HCEC 1CT (cell line): Measurements from ENCODE around the gene ATP1B2.
"Not testable (repeated sequence)": the region's sequence is repeated elsewhere in the genome, so short reads cannot be mapped to it uniquely, and the experiment has no call there.

Experiments used
- DNase-seq: peaks from one replicate; pipeline ENCODE4 v3.0.0-alpha.2; 2017

Gene ATP1B2, protein sequence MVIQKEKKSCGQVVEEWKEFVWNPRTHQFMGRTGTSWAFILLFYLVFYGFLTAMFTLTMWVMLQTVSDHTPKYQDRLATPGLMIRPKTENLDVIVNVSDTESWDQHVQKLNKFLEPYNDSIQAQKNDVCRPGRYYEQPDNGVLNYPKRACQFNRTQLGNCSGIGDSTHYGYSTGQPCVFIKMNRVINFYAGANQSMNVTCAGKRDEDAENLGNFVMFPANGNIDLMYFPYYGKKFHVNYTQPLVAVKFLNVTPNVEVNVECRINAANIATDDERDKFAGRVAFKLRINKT

DNA sequence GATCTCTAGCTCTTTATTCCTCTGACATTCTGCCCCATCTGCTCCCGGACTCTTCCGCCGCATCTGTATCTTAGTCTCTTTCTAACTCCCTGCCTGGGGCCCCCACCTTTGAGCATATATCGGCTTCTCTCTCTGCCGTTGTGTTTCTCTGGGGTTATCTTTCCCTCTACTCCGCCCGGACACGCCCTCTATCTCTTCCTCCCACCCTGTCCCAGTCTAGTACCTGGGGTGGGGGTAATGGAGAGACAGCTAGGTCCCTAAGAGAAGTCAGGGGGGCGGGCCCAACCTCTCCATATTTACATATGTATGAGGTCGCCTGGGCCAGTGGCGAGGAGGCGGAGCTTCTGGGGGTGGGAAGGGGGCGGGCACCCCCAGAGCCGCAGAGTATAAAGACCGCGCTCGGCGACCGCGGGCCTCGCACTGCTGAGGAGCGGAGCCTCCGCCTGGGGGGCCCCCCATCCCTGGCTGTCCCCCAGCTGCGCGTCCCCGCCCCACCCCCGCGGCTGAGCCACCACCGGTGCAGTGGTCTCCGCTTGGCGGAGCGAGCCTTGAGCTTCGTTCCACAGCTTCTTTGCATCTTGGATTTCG lies at the start of gene ATP1B2:
ATP1B2 (plus strand) TSS at position 418 of the 588 bp plus-strand sequence. CDS start 593 bp downstream, outside the sequence.
- no peak for DNase-seq

DNA sequence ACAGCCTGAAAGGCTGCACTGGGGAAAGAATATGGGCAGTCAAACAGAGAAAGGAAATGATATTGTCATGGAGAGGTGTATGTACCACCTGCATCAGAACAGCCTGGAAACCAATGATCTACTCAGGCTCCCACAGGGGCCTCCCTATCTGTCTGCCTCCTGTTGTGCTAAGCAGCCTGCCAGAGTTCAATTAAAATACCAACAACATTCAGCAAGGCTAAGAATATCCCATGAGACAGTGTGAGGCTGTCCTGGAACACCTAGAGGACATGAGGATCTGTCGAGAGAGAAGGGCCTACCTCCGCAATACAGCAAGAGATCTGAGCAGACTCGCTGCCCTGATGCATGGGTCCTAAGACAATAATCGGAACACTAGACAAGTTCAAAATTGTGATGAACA lies 44.4 kb upstream of the ATP1B2 start:
- DNase-seq = no peak

DNA sequence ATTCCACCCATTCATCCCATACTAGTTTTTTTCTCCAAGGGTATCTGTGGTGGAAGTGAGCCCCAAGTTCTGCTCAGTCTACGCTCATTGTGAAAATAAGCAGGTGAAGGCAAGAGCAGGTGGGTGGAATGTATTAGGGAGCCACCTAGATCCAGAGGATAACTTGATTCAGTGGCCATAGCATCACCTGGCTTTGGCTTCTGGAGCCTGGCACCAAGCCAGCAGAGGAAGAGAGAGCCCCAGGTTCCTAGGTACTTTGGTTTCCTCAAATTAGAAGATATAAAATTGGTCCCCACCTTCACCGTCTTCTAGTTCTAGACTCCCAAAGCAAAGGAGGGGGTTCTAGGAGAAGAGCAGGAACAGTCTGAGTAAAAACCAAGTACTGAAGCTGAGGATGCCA lies 40.1 kb upstream of the ATP1B2 start:
- DNase-seq = no peak

DNA sequence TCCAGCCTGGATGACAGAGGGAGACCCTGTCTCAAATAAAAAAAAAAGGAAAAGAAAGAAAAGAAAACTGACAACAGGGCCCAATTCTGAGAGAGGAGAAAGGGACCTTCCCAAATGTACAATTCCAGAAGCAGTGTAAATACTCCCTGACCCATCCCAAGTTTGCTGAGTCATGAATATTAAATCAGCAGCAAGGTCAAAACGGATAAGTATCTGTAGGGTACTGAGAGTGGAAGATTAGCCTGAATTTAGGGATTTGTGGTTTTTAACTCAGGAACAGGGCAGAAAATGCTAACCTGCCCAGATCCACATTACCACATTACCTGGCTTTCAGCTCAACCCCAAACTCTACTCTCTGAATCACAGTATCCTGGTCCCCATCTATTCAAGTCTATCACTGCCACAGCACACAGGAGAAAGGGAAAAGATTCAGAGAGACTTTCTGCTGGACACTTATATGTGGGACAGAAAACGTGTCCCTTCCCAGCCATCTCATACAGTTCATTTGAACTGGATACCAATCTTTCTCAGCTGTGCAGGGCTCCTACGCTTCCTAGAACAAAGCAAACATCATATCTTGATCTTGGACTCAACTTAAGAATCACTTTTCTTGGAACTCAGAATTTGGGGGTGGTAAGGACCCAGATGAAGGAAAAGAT lies 39.0 kb upstream of the ATP1B2 start:
- no peak for DNase-seq

DNA sequence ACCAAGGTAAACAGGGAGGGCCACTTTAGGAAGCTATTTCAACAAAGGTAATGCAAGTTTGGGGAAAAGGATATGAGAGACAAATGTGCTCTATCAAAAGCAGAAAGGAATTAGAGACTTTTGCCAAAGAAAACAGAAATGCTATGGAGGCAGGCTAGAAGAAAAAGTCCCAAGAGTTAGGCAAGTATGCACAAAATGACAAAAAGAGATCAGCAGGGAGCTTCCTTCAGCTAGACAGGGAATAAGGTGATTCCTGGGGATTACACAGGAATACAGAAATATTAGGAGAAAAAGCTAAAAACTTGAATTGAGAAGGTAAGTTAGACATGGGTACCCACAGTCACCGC lies 38.5 kb upstream of the ATP1B2 start:
- DNase-seq = no peak

DNA sequence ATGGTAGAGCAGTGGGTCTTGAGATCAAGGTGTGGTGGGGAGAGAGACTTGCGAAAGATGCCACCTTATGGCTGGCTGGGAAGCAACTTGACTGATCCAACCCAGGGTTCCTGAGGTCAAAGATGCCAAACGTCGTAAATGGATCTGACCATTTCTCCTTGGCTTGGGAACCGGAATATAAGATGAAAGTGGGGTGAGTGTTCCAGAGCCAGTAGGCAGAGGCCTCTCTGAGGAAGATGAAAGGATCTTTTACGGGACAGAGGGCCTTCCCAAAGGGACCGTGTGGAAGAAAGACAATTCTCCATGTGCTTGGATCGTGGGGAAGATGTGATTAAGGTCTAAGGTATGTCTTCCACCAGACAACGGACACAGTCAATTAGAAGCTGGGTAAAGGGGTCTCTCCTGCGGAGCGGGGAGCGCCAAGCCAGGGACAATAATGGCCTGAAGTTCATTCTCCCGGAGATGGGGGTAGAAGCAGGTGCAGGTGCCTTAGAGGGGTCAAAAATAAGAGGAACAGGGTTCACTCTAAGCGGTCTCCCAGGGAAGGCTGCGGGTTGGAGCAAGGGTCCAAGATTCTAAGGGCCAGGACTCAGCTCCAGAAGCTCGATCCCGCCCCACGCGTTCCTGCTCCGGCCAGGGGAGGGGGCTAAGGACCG lies 36.8 kb upstream of the ATP1B2 start:
- DNase-seq = peak; percentile 37

DNA sequence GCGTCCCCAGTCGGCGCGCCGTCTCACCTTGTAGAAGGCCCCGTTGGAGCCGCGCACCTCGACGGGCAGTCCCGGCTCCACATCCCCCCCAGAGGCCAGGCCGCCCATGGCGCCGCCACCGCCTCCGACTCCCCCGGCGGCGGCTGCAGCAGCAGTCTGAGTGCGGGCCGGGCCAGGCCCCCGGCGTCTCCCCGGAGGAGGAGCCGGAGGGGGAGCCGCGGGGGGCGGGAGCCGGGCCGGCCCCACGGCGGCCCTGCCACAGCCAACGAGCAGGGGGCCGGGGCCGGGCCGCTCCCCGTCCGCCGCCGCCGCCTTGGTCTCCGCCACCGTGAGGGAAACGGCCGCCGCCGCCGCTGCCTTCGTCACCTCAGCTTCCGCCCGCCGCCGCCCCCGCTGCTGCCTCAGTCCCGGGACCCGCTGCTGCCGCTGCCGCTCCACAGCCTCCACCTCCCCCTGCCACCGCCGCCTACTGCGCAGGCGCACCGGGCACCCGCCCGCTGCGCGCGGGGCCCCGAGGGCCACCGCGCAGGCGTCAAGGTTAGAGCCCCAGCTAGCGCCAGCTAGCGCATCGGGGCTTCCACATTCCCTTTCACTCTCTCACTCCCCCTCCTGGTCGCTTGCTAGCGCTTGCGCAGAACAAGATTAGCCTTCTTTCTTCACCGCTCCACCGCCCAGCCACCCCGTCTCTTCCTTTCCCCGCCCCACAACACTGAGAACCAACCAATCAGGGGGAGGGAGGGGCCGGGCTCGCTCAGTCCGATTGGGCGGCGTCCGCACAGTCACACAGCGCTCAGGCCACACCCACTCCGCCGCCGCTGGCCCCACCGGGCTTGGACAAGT lies 36.1 kb upstream of the ATP1B2 start, which contains the start of gene FXR2:
FXR2 (minus strand) TSS at position 473 of the 840 bp plus-strand sequence; CDS start at position 108, 365 bp downstream.
- peak; percentile 98 for DNase-seq

DNA sequence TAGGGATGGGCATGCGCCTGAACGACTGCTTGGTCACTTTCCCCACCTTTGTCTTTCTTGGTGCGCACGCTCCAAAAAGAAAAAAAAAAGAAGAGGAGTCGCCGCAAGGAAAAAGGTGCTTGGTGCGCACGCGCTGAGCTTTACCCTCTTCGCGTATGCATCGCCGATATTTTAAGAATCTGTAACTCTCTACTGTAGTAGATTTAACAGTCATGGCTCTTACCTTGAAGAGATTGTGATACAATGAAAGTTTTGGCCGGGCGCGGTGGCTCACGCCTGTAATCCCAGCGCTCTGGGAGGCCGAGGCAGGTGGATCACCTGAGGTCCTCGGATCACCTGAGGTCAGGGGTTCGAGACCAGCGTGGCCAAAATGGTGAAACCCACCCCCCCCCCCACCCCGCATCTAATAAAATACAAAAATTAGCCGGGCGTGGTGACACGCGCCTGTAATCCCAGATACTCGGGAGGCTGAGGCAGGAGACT lies 35.4 kb upstream of the ATP1B2 start:
- no peak for DNase-seq

DNA sequence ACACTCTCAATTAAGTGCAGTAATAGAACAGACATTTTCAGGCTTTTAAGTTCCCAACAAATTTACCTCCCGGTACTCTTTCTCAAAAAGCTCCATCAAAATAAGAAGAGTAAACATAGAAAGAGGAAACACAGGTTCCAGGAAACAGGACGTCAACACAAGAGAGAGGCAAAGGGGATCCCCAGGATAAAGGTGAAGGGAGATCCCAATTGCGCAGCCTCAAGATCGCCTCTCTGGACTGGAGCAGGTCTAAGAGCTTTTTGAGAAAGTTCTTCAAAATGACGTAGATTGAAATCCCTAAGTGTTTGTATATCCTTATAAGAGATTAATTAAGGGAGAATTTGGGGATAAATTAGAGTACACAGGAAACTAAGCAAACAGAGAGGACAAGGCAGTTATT lies 32.1 kb upstream of the ATP1B2 start:
- no peak for DNase-seq

DNA sequence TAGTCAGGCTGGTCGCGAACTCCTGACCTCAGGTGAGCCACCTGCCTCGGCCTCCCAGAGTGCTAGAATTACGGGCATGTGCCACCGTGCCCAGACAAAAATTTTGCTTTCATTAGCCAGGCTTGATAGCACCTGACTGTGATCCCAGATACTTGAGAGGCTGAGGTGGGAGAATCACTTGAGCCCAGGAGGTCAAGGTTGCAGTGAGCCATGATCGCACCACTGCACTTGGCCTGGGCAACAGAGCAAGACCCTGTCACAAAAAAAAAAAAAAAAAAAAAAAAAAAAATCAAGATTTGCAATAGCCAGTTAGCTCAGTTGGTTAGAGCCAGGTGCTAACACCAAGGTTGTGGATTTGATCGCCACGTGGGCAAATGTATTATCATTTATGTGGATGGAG lies 29.9 kb upstream of the ATP1B2 start:
- no peak for DNase-seq

DNA sequence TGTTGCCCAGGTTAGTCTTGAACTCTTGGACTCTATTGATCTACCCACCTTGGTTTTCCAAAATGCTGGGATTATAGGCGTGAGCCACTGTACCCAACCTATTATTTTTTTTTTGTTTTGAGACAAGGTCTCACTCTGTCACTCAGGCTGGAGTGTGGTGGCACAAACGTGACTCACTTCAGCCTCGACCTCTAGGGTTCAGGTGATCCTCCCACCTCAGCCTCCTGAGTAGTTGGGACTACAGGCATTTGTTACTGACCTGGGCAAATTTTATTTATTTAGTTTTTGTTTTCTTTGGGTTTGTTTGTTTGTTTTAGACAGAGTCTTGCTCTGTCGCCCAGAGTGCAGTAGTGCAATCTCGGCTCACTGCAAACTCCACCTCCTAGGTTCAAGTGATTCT lies 27.1 kb upstream of the ATP1B2 start:
- DNase-seq = no peak

DNA sequence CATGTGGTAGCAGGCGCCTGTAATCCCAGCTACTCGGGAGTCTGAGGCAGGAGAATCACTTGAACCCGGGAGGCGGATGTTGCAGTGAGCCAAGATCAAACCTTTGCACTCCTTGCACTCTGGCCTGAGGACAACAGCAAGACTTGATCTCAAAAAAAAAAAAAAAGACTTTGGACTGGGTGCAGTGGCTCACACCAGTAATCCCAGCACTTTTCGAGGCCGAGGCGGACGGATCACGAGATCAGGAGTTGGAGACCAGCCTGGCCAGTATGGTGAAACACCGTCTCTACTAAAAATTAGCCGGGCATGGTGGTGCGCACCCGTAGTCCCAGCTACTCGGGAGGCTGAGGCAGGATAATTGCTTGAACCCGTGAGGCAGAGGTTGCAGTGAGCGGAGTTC lies 25.0 kb upstream of the ATP1B2 start:
- not testable (repeated sequence) for DNase-seq

DNA sequence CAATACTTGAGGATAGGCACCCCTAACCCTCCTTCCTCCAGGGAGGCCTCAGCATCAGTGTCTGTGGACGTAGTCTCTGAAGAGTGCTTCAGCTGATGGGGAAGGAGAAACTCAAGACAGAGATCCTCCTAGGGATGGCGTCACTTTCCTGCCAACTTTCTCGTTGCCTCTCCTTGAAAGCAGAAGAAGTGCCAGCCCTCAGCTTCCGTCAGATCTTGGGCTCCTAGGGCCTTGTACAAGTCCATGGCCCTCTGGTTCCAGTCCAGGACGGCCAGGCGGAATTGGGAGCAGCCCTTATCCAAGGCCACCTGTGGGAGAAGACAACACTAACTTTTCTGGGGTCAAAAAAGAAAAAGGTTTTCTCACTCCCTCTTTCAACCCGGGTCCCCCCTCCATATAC lies 24.4 kb upstream of the ATP1B2 start:
- no peak for DNase-seq

DNA sequence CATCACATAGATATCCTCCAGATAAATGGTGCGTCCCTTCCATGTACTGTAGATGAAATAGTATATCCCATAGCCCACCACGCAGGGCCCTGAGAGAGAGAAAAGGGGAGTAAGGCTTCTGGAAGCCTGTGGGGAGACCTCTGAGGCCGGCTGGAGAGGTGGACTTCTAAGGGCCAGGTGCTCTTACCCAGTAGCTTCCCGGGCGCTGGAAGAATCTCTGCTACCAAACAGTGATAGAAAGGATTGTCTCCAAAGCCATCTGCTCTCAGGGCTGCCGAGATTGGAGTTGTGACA lies 23.8 kb upstream of the ATP1B2 start:
- DNase-seq = no peak

DNA sequence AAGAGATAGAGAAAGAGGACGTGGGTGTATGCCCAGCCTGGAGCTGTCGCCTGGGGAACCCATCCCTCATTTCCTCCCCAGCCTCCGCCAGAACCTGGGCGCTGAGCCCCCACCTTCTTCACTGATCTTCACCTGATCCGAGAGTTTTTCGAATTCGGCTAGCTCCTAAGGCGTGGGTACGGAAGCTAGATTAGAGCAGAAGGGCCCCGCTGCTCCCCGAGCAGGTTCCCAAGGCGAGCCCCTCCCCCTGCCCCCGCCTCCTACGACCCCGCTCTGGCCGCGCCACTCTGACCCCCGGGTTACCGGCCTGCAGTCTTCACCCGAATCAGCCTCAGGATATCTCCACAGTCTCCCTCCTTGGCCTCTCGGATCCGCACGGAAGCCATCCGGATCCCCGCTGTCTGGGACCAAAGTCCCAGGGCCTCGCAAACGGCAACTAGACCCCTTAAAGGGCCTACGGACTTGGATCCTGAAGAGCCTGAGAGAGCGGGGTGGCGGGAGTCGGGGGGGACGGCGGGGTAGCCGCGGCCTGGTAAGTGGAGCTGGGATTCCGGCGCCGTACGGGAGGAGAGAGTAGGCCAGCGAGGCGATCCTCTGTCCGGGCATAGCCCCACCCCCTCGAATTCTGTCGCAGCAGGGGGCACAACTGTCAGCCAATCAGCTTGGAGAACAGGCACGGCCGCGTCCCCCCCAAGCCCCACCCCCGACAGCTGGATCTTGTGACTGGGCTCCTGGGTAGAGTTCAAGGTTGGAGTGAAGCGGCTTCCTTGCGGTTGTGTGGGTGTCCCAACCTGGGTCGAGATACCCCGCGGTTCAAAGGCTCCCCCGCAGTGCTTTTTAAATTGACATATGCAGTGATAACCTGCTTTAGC lies 23.2 kb upstream of the ATP1B2 start, which contains the start of gene SAT2:
SAT2 (minus strand) TSS at position 572 of the 872 bp plus-strand sequence; CDS start at position 386, 186 bp downstream.
- peak; percentile 88 for DNase-seq

DNA sequence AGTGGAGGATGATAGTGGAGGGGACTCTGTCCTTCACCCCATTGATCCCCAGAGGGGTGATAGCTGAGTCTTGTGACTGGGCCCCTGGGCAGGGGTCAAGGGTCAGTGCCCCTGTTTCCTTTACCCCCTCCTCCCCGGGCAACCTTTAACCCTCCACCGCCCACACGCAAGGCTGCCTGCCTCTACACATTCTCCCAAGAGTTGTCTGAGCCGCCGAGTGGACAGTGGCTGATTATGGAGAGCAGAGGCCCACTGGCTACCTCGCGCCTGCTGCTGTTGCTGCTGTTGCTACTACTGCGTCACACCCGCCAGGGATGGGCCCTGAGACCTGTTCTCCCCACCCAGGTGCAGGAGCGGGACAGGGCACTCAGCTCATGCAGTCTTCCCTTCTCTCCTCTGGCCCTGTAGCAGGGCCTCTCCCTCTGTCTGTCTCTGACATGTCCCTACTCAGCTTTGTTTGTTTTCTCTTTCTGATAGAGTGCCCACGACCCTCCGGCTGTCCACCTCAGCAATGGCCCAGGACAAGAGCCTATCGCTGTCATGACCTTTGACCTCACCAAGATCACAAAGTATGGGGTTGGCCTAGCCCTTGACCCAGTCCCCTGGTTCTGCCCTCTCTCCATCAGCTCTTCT lies 20.7 kb upstream of the ATP1B2 start, which contains the start of gene SHBG:
SHBG (plus strand) TSS at position 197 of the 633 bp plus-strand sequence; CDS start at position 235, 38 bp downstream.
- DNase-seq = no peak

DNA sequence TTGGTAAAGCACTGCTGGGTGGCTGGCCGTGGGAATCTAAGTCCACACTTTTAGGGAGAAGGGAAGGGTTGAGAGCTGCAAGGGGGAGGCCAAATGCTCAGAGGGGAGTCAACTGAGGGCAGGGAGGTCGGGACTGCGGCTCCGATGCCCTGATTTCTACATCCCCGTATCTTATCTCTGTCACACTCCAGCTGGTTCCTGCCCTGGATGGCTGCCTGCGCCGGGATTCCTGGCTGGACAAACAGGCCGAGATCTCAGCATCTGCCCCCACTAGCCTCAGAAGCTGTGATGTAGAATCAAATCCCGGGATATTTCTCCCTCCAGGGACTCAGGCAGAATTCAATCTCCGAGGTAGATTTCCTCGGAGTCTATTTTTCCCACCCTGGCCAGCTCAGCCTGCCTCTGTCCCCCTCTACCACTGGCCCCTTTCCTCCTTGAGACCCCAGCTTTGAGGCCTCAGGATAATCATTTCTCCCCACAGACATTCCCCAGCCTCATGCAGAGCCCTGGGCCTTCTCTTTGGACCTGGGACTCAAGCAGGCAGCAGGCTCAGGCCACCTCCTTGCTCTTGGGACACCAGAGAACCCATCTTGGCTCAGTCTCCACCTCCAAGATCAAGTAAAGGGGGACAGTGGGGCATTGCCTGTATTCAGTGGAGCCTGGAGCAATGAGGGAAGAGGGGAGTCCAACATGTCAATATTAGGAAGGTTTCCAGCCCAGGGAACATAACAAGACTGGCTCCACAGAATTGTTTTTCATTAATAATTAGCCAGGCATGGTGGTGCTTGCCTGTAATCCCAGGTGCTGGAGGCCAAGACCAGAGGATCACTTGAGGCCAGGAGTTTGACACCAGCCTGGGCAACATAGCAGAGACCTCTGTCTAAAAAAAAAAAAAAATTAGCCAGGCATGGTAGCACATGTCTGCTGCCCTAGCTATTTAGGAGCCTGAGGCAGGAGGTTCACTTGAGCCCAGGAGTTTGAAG lies 19.0 kb upstream of the ATP1B2 start:
- no peak for DNase-seq

DNA sequence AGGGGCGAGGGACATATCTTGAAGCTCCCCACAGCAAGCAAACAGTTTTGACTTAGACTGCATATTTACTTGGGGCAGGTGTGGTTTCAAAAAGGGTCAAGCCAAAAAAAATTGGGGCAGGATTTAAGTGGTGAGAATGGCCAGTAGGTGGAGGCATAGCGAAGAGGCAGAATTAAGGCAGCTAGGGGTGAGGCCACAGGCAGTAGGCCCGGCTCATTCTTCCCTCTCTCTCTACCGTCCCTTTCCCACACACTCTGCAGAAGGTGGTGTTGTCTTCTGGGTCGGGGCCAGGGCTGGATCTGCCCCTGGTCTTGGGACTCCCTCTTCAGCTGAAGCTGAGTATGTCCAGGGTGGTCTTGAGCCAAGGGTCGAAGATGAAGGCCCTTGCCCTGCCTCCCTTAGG lies 18.2 kb upstream of the ATP1B2 start:
- DNase-seq = peak; percentile 39

DNA sequence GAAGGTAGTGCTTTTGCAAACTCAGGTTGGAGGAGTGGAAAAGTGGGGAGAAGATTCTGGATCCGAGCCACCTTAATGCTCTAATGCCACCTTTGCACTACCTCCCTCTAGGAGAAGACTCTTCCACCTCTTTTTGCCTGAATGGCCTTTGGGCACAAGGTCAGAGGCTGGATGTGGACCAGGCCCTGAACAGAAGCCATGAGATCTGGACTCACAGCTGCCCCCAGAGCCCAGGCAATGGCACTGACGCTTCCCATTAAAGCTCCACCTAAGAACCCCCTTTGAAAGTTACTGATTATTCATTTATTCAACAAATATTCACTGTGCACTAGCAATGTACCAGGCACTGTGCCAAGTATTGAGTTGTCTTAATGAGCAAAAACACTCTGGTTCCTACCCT lies 17.6 kb upstream of the ATP1B2 start:
- DNase-seq = no peak

DNA sequence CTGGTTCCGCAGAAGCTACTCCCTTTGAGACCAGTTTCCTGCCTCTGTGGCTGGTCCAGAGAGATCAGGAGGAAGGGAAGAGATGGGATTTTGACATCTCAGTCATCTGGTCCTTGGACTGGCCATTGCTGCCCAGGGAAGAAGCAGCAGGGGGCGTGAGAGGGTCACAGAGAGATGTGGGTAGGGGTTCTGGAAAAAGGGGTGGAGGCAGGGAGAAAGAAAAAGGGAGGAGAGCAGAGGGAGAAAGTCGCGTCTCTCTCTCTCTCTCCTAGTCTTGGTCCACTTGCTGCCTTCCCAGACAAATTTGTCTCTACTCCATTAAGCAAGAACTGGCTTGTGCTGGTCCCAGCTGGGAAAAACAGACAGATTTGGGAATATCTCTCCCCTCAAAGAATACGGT lies 16.3 kb upstream of the ATP1B2 start:
- peak; percentile 11 for DNase-seq
